OCI-LY1 (cell line): ENCODE results near the gene MBOAT1.

Experiments used
- CTCF ChIP-seq: fragments of 200-600 bp; sonication (generic), shearing (Covaris generic); IDR thresholded peaks from 2 replicates; pipeline ENCODE4 v1.5.1; 2017; ENCODE audit warnings: mild to moderate bottlenecking, antibody characterized with exemption, low read length, moderate library complexity, mixed read lengths
- EZH2 ChIP-seq: fragments of 200-600 bp; sonication (generic), shearing (Covaris generic); IDR thresholded peaks from 2 replicates; pipeline ENCODE4 v1.8.0; 2017; ENCODE audit warnings: borderline replicate concordance, mixed run types, mild to moderate bottlenecking, antibody characterized with exemption, low read length, moderate library complexity, mixed read lengths

- no peak for TF ChIP-seq EZH2
- no peak for TF ChIP-seq CTCF
These were observed 2.1 kb downstream of the MBOAT1 start for GRCh38 chr6:20210158-20210557.
